ENCODE data around the gene WSCD1. TPM values are rescaled to one million over a fixed set of nuclear protein-coding genes. Genes with fewer than 3 reads are reported as not detected.

Gene WSCD1
- 12.8 and 16.7 TPM in 2 replicates for total RNA-seq
- polyA plus RNA-seq = 3.1 and 3.5 TPM in 2 replicates

GRCh38 chr17:6069539-6070429, at the start of gene WSCD1:
WSCD1 (plus strand) TSS chr17:6070379; CDS start chr17:6080659, 10,280 bp downstream.
- H3K27me3 ChIP-seq = peaks cover 71% of the 10 kb centered on the region
- H3K36me3 ChIP-seq = no peaks in the 10 kb centered on the region
- TF ChIP-seq, protein P1, sequence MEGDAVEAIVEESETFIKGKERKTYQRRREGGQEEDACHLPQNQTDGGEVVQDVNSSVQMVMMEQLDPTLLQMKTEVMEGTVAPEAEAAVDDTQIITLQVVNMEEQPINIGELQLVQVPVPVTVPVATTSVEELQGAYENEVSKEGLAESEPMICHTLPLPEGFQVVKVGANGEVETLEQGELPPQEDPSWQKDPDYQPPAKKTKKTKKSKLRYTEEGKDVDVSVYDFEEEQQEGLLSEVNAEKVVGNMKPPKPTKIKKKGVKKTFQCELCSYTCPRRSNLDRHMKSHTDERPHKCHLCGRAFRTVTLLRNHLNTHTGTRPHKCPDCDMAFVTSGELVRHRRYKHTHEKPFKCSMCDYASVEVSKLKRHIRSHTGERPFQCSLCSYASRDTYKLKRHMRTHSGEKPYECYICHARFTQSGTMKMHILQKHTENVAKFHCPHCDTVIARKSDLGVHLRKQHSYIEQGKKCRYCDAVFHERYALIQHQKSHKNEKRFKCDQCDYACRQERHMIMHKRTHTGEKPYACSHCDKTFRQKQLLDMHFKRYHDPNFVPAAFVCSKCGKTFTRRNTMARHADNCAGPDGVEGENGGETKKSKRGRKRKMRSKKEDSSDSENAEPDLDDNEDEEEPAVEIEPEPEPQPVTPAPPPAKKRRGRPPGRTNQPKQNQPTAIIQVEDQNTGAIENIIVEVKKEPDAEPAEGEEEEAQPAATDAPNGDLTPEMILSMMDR (IDR thresholded peaks at IDR 0.05; ENCODE audit: low read depth, low read length) = no peak
- H3K4me1 ChIP-seq (ENCODE audit: low read depth) = no peaks in the 10 kb centered on the region
- no peaks in the 10 kb centered on the region for H3K9me3 ChIP-seq (ENCODE audit: low read depth)
- H3K27ac ChIP-seq = no peak within 1 kb of the TSS
- H3K4me3 ChIP-seq = peak within 1 kb of the TSS; percentile 92
- DNase-seq (ENCODE audit: low read depth in 1 of 2, low spot score in 1 of 2) = peak in 1 of 2 donors; percentile 80

DNA sequence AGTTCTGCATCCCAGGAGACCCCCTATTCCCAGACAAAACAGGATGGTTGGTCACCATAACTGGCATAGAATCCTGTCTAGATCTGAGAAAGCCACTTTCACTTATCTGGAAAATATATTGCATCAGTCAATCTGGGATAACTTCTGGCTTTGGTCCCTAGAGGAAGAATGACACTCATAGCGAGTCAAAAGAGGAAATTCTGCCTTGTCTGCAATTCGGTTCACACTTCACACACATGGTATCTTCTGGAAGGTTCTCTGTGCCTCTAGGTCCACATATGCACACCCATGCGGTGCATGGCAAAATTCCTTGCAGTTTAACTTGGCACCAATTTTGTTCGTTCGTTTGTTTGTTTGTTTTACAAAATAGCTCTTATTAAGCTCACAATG, 49.2 kb upstream of the WSCD1 start:
- TF ChIP-seq, protein P1 (IDR thresholded peaks at IDR 0.05; ENCODE audit: low read depth, low read length) = no peak
- Histone ChIP-seq H3K9me3 (ENCODE audit: low read depth) (no peaks in the 10 kb centered on the region), H3K27ac (no peak overlapping the region), H3K27me3 (no peaks in the 10 kb centered on the region), H3K4me1 (ENCODE audit: low read depth) (no peaks in the 10 kb centered on the region), H3K4me3 (no peak overlapping the region), H3K36me3 (no peaks in the 10 kb centered on the region)
- DNase-seq (ENCODE audit: low read depth in 1 of 2, low spot score in 1 of 2) = no peak

DNA sequence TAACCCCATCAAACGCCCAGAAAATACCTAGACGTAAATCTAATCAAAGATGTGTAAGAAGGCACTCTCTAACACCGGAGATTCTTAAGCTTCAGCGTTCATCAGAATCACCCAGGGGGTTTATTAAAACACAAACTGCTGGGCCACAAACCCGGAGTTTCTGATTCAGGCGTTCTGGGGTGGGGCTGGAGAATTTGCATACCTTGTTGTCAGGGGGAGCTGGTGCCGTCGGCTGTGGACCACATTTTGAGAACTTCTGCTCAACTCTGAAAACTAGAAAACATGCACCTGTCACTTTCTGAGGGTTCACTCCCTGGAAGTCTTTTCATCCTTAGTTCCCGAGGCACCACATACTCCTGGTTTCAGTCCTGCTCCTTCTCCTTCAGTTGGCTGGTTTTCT, 48.6 kb upstream of the WSCD1 start:
- TF ChIP-seq, protein P1 (IDR thresholded peaks at IDR 0.05; ENCODE audit: low read depth, low read length) = no peak
- Histone ChIP-seq H3K36me3 (no peaks in the 10 kb centered on the region), H3K9me3 (ENCODE audit: low read depth) (no peaks in the 10 kb centered on the region), H3K27me3 (no peaks in the 10 kb centered on the region), H3K4me3 (no peak overlapping the region), H3K27ac (no peak overlapping the region), H3K4me1 (ENCODE audit: low read depth) (no peaks in the 10 kb centered on the region)
- DNase-seq (ENCODE audit: low read depth in 1 of 2, low spot score in 1 of 2) = no peak

GRCh38 chr17:6023036-6023831, 46.9 kb upstream of the WSCD1 start:
- Histone ChIP-seq H3K27ac (no peak overlapping the region), H3K4me3 (no peak overlapping the region), H3K36me3 (no peaks in the 10 kb centered on the region), H3K9me3 (ENCODE audit: low read depth) (no peaks in the 10 kb centered on the region), H3K27me3 (no peaks in the 10 kb centered on the region), H3K4me1 (ENCODE audit: low read depth) (no peaks in the 10 kb centered on the region)
- DNase-seq (ENCODE audit: low read depth in 1 of 2, low spot score in 1 of 2) = no peak
- TF ChIP-seq, protein P1 (IDR thresholded peaks at IDR 0.05; ENCODE audit: low read depth, low read length) = no peak

DNA sequence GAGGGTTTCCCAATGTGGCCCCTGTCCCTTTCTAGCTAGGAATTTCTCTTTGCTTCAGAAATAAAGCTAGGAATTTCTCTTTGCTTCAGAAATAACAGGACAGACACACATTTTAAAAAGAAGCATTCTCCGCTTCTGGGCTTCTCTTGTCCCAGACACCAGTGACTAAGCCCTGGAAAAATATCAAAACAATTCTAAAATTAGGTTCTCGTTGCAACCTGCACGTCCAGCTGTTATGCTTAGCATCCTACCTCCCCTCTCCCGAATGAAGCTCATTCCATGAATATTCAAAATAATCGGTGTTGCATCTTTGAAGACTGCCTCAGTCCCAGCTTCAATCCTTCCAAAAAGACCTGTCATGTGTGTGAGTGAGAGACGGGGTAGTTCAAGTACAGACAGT, 45.6 kb upstream of the WSCD1 start:
- Histone ChIP-seq H3K4me3 (no peak overlapping the region), H3K36me3 (no peaks in the 10 kb centered on the region), H3K9me3 (ENCODE audit: low read depth) (no peaks in the 10 kb centered on the region), H3K27me3 (no peaks in the 10 kb centered on the region), H3K4me1 (ENCODE audit: low read depth) (no peaks in the 10 kb centered on the region), H3K27ac (no peak overlapping the region)
- TF ChIP-seq, protein P1 (IDR thresholded peaks at IDR 0.05; ENCODE audit: low read depth, low read length) = no peak
- no peak for DNase-seq (ENCODE audit: low read depth in 1 of 2, low spot score in 1 of 2)

Measured in cardiac muscle cell (in vitro differentiated cells and primary cell).